Umbilical cord (tissue), 2 donors: ENCODE results near the gene TMED8. TPM values are rescaled to one million over a fixed set of nuclear protein-coding genes. Genes with fewer than 3 reads are reported as not detected.

Experiments
- DNase-seq: peaks from one replicate; pipeline ENCODE4 v3.0.0-alpha.2; 2015; ENCODE audit warnings: low spot score
- total RNA-seq: library from RNA; depleted of rRNA; stranded (reverse); fragments of >200 nt; gene quantifications from one replicate; pipeline ENCODE4 v1.2.3, GENCODE V29; 2014; ENCODE audit warnings: low replicate concordance; ENCODE audit not compliant: insufficient read depth

TMED8 gene
- total RNA-seq, 1 donor from 2014 or later: 7.9 TPM

DNA sequence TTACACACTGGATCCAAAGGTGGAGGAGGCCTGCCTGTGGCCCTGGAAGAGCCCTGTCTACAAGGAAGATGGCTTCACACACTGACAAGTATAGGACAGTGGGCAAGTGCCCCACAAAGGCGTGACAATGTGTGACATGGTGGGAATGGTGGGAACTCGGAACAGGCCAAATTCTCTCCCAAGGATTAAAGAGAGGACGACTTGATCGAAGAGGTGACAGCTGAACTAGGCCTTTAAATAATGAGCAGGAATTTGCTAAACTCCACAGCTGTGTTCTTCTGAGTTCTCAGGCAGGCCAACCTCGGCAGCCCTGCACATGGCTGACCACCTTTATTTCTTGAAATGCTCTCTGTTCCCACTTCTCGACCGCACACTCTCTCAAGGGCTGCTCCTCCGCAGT, 80.0 kb downstream of the TMED8 start:
- DNase-seq: no peak

DNA sequence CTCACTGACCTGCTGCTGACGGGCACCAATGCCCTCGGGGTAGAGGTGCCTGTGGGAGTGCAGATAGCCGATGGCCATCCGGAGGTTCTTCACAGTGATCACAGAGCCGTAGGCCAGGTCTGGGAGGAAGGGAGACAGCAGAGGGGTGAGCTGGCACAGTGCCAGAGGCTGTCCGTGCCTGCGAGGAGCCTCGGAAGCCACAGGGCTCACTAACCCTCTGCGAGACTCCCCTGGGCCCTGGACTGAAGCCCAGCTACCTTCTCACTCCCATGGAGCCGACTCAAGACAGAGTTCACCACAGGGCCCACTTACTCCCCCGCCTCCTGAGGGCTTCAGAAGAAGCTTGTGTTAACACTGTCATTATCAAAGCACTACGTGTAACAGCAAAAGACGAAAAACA, 80.7 kb downstream of the TMED8 start:
- DNase-seq: no peak

DNA sequence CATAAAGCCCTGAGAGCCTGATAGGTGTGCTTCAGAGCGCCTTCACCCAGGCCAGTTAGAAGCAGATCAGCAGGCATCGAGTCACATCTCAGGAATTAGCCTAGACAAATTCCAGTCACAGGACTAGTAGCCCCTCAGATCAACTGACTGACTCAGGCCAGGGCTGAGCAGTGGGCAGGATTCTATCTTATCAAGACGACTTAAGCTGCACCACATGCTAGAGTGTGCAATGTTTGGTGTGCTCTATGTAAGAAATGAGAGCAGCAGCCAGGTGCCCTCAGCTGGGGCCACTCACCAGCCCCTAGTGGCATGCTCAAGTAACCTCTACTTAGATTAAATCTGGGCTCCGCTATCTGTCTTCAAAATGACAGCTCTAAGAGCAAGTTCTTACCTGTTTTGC, 86.2 kb downstream of the TMED8 start:
- DNase-seq: no peak

DNA sequence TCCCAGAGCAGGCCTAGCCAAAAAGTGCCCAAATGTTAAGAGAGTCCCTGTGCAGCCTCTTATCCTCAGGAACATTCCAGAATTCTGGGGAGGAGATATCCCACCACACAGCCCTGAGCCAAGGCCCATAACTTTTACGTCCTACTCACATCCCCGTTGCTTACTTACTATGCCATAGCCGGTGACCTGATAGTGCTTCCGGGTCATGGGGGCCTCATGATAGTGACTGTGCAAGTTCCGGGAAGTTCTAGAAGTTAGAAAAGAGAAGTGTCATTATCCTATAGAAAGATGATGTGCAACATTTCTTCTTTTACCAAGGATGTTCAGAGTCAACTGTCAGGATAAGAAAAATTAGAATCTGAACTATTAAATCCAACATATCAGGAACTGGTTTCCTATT, 90.3 kb downstream of the TMED8 start:
- DNase-seq: no peak

Other genes with a start within 250 kb of the TMED8 start
- gene ZDHHC22, start 235.3 kb downstream of the TMED8 start, total RNA-seq: 0.24 TPM
- gene TMEM63C, start 195.3 kb downstream of the TMED8 start, total RNA-seq: 3.4 TPM
- gene NGB, start 105.9 kb downstream of the TMED8 start, total RNA-seq: not detected
- 16.1 TPM for gene POMT2, start 56.2 kb downstream of the TMED8 start, total RNA-seq
- gene GSTZ1, start 56.1 kb downstream of the TMED8 start, total RNA-seq: 20.5 TPM
- 3.6 TPM for gene SAMD15, start 285 bp upstream of the TMED8 start, total RNA-seq
- 0.48 TPM for gene NOXRED1, start 46.4 kb upstream of the TMED8 start, total RNA-seq
- gene VIPAS39, start 80.5 kb upstream of the TMED8 start, total RNA-seq: 28.4 TPM
- 66.9 TPM for gene AHSA1, start 81.0 kb upstream of the TMED8 start, total RNA-seq
- 10.6 TPM for gene ISM2, start 121.7 kb upstream of the TMED8 start, total RNA-seq
- gene SPTLC2, start 239.5 kb upstream of the TMED8 start, total RNA-seq: 36.1 TPM